Immature natural killer cell (primary cell): ENCODE results near the gene EFCAB11. TPM values are rescaled to one million over a fixed set of nuclear protein-coding genes. Genes with fewer than 3 reads are reported as not detected.
"Not testable (repeated sequence)": the region's sequence is repeated elsewhere in the genome, so short reads cannot be mapped to it uniquely, and the experiment has no call there.

Experiments used
- DNase-seq, 3 donors: peaks; one replicate each; pipeline ENCODE4 v3.0.0; 2022; ENCODE audit warnings: mixed read lengths in 1 of 3
- H3K27ac Mint-ChIP-seq, 6 donors: one replicate each; pipeline ENCODE4 v1.8.0; 2020; ENCODE audit warnings: mixed read lengths in 6 of 6, mild to moderate bottlenecking in 5 of 6, inconsistent platforms in 4 of 6, moderate library complexity in 3 of 6
- H3K27me3 Mint-ChIP-seq, 3 donors: one replicate each; pipeline ENCODE4 v1.8.0; 2020 to 2021; ENCODE audit warnings: low read depth in 3 of 3, mild to moderate bottlenecking in 3 of 3, mixed read lengths in 3 of 3, moderate library complexity in 3 of 3, inconsistent platforms in 1 of 3
- H3K36me3 Mint-ChIP-seq, 3 donors: one replicate each; pipeline ENCODE4 v1.8.0; 2020; ENCODE audit warnings: mixed read lengths in 3 of 3, inconsistent platforms in 2 of 3, mild to moderate bottlenecking in 2 of 3
- H3K4me1 Mint-ChIP-seq, 2 donors: one replicate each; pipeline ENCODE4 v1.8.0; 2020; ENCODE audit warnings: inconsistent platforms in 2 of 2, mild to moderate bottlenecking in 2 of 2, mixed read lengths in 2 of 2, moderate library complexity in 1 of 2
- H3K4me3 Mint-ChIP-seq, 5 donors: one replicate each; pipeline ENCODE4 v1.8.0; 2020; ENCODE audit warnings: mild to moderate bottlenecking in 5 of 5, mixed read lengths in 5 of 5, inconsistent platforms in 3 of 5, moderate library complexity in 3 of 5
- H3K9me3 Mint-ChIP-seq, 6 donors: one replicate each; pipeline ENCODE4 v1.8.0; 2020; ENCODE audit warnings: mild to moderate bottlenecking in 6 of 6, mixed read lengths in 6 of 6, inconsistent platforms in 4 of 6, moderate library complexity in 3 of 6
- polyA plus RNA-seq, 3 donors: library from polyadenylated mRNA; unstranded; fragments of 300-500 nt; fragmentation: Illumina TruSeq; gene quantifications; one replicate each; pipeline ENCODE4 v1.2.3, GENCODE V29; 2021

Gene EFCAB11
- polyA plus RNA-seq, 3 donors from 2014 or later = 3.5 to 6.3 (median 6.1) TPM

DNA sequence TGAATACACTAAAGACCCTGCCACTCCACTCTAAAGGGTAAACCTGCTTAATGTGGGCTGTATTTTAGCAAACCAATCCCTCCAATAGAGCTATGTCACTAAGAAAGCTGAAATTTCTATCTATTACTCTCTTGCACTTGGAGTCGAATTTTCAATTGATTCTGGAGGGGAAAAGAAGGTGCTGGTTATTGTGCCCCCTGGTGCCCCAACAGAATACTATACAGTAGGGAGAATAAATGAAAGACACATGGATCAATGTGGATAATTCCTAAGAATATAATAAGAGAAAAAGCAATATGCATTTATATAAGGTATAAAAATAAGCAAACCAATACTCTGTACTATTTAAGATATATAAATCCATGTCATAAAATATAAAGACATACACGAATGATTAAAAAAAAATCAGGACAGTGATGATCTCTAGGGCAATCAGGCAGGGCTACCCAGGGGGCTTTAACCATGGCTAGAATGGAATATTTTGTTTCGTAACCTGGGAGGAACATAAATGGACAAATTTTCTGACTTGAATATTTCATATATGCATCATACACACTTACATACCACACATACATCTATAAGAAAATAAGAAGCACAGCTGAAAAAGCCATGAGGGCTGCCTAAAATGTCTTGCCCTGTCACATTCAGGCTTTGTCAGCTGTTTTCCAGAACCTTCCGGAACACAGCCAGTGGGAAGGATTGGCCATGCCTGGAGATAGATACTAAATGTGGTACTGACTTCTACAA lies 54.4 kb downstream of the EFCAB11 start:
- H3K27ac Mint-ChIP-seq = no peak overlapping the region
- no peaks in the 10 kb centered on the region for H3K36me3 Mint-ChIP-seq
- DNase-seq = peak; percentile 6 to 30 (median 24)
- H3K4me3 Mint-ChIP-seq = no peak overlapping the region
- peaks cover 0 to 2% (median 0%) of the 10 kb centered on the region in 3 donors for H3K27me3 Mint-ChIP-seq
- H3K4me1 Mint-ChIP-seq = peaks cover 9% of the 10 kb centered on the region in 2 donors
- no peaks in the 10 kb centered on the region for H3K9me3 Mint-ChIP-seq

- Mint-ChIP-seq H3K36me3 (no peaks in the 10 kb centered on the region), H3K27ac (no peak overlapping the region), H3K4me3 (no peak overlapping the region), H3K9me3 (no peaks in the 10 kb centered on the region), H3K4me1 (peaks cover 9% of the 10 kb centered on the region in 2 donors), H3K27me3 (peaks cover 0 to 2% (median 2%) of the 10 kb centered on the region in 3 donors)
- DNase-seq = no peak
Measured at GRCh38 chr14:89899291-89899690, 55.2 kb downstream of the EFCAB11 start.

DNA sequence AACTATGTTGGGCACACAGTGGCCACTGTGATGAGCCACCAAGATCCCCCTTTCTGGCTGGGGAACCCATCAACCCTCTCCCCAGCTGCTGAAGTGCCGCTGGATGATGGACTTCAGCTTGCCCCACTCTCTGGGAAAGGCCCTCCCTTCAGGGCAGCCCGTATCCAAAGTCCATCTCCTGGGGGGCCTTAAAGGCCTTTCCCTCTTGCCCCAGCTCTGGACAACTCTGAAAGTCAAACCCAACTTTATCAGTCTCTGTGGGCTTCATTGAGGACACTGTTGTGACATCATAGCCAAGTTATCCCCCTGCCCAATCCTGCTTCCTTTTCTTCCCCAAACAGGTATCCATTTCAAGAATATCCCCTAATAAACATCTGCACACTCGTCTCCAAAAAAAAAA lies 61.1 kb downstream of the EFCAB11 start:
- DNase-seq, H3K27me3 Mint-ChIP-seq, H3K4me3 Mint-ChIP-seq, H3K36me3 Mint-ChIP-seq, H3K9me3 Mint-ChIP-seq, H3K27ac Mint-ChIP-seq, H3K4me1 Mint-ChIP-seq: not testable (repeated sequence)

DNA sequence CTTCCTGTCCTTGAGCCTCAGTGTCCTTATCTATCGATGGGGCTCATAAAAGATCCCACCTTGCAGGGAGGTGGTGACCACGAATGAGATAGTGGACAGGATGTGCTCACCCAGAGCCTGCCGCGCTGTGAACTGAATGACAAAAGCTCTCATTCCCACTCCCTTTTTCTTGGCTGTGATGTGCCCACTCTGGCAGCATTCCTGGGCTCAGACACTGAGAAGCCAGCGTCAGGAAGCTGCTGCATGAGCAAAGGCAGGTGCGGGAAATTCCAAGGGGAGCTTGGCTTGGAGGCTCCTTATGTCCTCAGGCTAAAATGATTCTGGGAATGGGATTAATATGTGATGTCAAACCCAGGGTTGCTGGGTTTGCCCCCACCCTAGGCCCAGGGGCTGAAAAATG lies 61.6 kb downstream of the EFCAB11 start:
- Mint-ChIP-seq H3K27ac (no peak overlapping the region), H3K4me1 (no peaks in the 10 kb centered on the region), H3K9me3 (no peaks in the 10 kb centered on the region), H3K27me3 (peaks cover 0 to 2% (median 0%) of the 10 kb centered on the region in 3 donors), H3K4me3 (no peak overlapping the region), H3K36me3 (no peaks in the 10 kb centered on the region)
- no peak for DNase-seq

DNA sequence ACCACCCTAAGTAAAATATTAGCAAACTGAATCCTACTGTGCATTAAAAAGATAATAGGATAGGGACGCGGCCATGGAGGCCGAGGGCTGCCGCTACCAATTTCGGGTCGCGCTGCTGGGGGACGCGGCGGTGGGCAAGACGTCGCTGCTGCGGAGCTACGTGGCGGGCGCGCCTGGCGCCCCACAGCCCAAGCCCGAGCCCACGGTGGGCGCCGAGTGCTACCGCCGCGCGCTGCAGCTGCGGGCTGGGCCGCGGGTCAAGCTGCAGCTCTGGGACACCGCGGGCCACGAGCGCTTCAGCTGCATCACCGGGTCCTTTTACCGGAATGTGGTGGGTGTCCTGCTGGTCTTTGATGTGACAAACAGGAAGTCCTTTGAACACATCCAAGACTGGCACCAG lies 62.8 kb downstream of the EFCAB11 start:
- H3K27me3 Mint-ChIP-seq, DNase-seq, H3K9me3 Mint-ChIP-seq, H3K4me1 Mint-ChIP-seq, H3K36me3 Mint-ChIP-seq, H3K27ac Mint-ChIP-seq, H3K4me3 Mint-ChIP-seq: not testable (repeated sequence)

DNA sequence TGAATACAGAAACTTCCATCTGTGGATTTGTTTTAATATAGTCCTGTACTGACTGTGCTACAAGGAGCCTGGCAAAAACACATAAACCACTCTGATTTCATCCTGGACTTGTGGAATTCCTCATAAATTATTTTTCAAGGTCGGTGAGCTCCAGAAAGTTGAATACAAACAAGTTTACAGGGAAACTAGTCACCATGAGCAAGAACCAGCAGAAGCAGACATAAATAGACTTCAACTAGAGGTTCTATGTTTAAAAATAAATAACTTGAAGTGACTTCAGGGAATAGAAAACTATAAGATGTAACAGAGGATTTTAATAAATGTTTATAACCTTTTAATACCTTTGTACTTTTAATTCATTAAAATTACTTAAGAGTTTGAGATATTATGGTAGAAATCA lies 63.5 kb downstream of the EFCAB11 start:
- Mint-ChIP-seq H3K27ac (no peak overlapping the region), H3K36me3 (peaks cover 0 to 3% (median 0%) of the 10 kb centered on the region in 3 donors), H3K27me3 (peaks cover 0 to 2% (median 1%) of the 10 kb centered on the region in 3 donors), H3K4me3 (no peak overlapping the region), H3K4me1 (no peaks in the 10 kb centered on the region), H3K9me3 (no peaks in the 10 kb centered on the region)
- DNase-seq = no peak

- Mint-ChIP-seq H3K27me3 (peaks cover 0 to 2% (median 2%) of the 10 kb centered on the region in 3 donors), H3K9me3 (no peaks in the 10 kb centered on the region), H3K4me1 (no peaks in the 10 kb centered on the region), H3K36me3 (peaks cover 0 to 3% (median 0%) of the 10 kb centered on the region in 3 donors), H3K4me3 (no peak overlapping the region), H3K27ac (no peak overlapping the region)
- no peak for DNase-seq
Measured at GRCh38 chr14:89890589-89890988, 63.9 kb downstream of the EFCAB11 start.

- Mint-ChIP-seq H3K27ac (no peak overlapping the region), H3K27me3 (peaks cover 0 to 3% (median 2%) of the 10 kb centered on the region in 3 donors), H3K36me3 (peaks cover 0 to 3% (median 0%) of the 10 kb centered on the region in 3 donors), H3K4me3 (no peak overlapping the region), H3K4me1 (no peaks in the 10 kb centered on the region), H3K9me3 (no peaks in the 10 kb centered on the region)
- no peak for DNase-seq
Measured at GRCh38 chr14:89889626-89890025, 64.9 kb downstream of the EFCAB11 start.

DNA sequence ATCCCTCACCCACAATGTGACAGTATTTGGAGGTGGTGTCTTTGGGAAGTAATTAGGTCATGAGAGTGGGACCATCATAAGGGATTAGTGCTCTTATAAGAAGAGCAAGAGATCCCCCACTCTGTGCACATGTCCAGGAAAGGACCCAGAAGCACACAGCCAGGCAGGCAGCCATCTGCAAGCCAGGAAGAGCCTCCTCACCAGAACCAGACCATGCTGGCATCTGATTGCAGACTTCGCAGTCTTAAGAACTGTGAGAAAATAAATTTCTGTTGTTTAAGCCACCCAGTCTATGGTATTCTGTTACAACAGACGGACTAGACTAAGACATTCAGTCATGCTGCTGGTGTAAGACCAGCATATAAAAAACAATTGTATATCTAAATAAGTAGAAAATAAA lies 69.8 kb downstream of the EFCAB11 start:
- no peak for DNase-seq
- Mint-ChIP-seq H3K27me3 (peaks cover 0 to 2% (median 2%) of the 10 kb centered on the region in 3 donors), H3K27ac (no peak overlapping the region), H3K4me1 (no peaks in the 10 kb centered on the region), H3K4me3 (no peak overlapping the region), H3K36me3 (peaks cover 0 to 3% (median 2%) of the 10 kb centered on the region in 3 donors), H3K9me3 (no peaks in the 10 kb centered on the region)

DNA sequence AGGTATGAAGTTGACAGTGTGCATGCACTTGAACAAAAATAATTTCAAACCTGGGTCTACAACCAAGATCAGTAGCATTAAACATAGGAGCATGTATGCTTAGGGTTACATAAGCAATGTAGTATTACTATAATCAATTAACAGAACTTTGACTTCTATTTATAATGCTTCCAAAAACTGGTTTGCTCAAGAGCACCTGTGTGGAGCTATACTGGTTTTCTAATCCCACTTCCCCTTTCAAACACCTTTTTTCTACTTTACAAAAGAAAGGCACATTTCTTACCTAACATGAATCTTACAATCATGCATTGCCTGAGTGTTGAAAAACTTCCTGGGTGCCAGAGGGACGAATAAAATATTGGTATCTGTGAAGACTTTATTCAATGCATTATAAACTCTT lies 72.7 kb downstream of the EFCAB11 start:
- no peak overlapping the region for H3K4me3 Mint-ChIP-seq
- H3K9me3 Mint-ChIP-seq = no peaks in the 10 kb centered on the region
- no peak for DNase-seq
- H3K36me3 Mint-ChIP-seq = peaks cover 0 to 2% (median 0%) of the 10 kb centered on the region in 3 donors
- H3K27ac Mint-ChIP-seq = no peak overlapping the region
- peaks cover 0 to 2% (median 2%) of the 10 kb centered on the region in 3 donors for H3K27me3 Mint-ChIP-seq
- no peaks in the 10 kb centered on the region for H3K4me1 Mint-ChIP-seq

- not testable (repeated sequence) for H3K9me3 Mint-ChIP-seq, H3K4me1 Mint-ChIP-seq, H3K27ac Mint-ChIP-seq, DNase-seq, H3K27me3 Mint-ChIP-seq, H3K36me3 Mint-ChIP-seq, H3K4me3 Mint-ChIP-seq
Measured at GRCh38 chr14:89874091-89874490, 80.4 kb downstream of the EFCAB11 start.

DNA sequence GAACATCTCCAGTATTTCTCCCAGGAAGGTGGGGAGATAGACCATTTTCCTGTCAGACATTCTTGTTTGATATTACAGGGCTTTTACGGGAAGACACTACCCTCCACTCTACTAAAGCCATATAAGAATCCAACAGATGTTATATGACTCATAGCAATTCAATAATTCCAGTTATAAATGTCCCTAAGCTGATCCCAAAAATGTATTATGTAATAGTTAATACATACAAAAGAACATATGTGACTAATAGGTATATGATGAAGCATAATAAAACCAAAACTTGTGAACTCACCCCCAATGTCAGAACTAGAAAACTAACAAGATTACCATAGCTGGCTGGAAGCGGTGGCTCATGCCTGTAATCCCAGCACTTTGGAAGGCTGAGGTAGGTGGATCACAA lies 84.2 kb downstream of the EFCAB11 start:
- H3K27me3 Mint-ChIP-seq = peaks cover 0 to 3% (median 2%) of the 10 kb centered on the region in 3 donors
- H3K4me1 Mint-ChIP-seq = no peaks in the 10 kb centered on the region
- no peak overlapping the region for H3K4me3 Mint-ChIP-seq
- DNase-seq = no peak
- H3K27ac Mint-ChIP-seq = no peak overlapping the region
- peaks cover 0 to 7% (median 0%) of the 10 kb centered on the region in 6 donors for H3K9me3 Mint-ChIP-seq
- peaks cover 0 to 3% (median 0%) of the 10 kb centered on the region in 3 donors for H3K36me3 Mint-ChIP-seq

DNA sequence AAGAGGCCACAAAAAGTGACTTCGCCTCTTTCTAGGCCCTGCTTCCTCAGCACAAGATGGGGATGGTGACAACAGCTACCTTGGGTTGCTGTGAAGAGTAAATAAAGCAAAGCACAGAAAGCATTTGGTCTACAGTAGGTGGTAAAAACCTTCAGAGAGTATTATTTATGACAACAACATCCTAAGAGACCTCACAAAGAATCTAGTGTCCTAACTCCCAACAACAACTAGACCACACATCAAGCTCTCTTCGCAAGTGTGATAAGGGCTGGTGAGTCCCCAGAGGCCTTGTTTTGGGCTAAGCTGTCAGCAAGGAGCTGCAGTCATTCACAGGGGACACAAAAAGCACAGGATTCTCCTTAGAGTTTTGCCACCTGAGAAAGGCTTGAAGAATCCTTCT lies 84.9 kb downstream of the EFCAB11 start:
- H3K4me1 Mint-ChIP-seq = no peaks in the 10 kb centered on the region
- no peak overlapping the region for H3K27ac Mint-ChIP-seq
- no peak for DNase-seq
- no peak overlapping the region for H3K4me3 Mint-ChIP-seq
- peaks cover 0 to 3% (median 0%) of the 10 kb centered on the region in 3 donors for H3K36me3 Mint-ChIP-seq
- H3K27me3 Mint-ChIP-seq = peaks cover 0 to 5% (median 2%) of the 10 kb centered on the region in 3 donors
- H3K9me3 Mint-ChIP-seq = peaks cover 0 to 7% (median 0%) of the 10 kb centered on the region in 6 donors

GRCh38 chr14:89866458-89866857 lies 88.1 kb downstream of the EFCAB11 start:
- Mint-ChIP-seq H3K9me3 (peaks cover 0 to 7% (median 0%) of the 10 kb centered on the region in 6 donors), H3K4me3 (no peak overlapping the region)

GRCh38 chr14:89865153-89865552 lies 89.4 kb downstream of the EFCAB11 start:
- H3K27me3 Mint-ChIP-seq = peaks cover 0 to 3% (median 2%) of the 10 kb centered on the region in 3 donors
- H3K4me3 Mint-ChIP-seq = no peak overlapping the region

More at GRCh38 chr14:89866458-89866857, 88.1 kb downstream of the EFCAB11 start:
- H3K36me3 Mint-ChIP-seq = peaks cover 0 to 3% (median 0%) of the 10 kb centered on the region in 3 donors
- H3K27me3 Mint-ChIP-seq = peaks cover 0 to 5% (median 2%) of the 10 kb centered on the region in 3 donors
- no peak overlapping the region for H3K27ac Mint-ChIP-seq
- DNase-seq = no peak
- H3K4me1 Mint-ChIP-seq = no peaks in the 10 kb centered on the region

More at GRCh38 chr14:89865153-89865552, 89.4 kb downstream of the EFCAB11 start:
- Mint-ChIP-seq H3K36me3 (peaks cover 0 to 9% (median 0%) of the 10 kb centered on the region in 3 donors), H3K9me3 (peaks cover 0 to 7% (median 0%) of the 10 kb centered on the region in 6 donors), H3K4me1 (no peaks in the 10 kb centered on the region), H3K27ac (no peak overlapping the region)
- no peak for DNase-seq
